GM19452 (cell line): ENCODE measurements around the gene SLC25A13.
A peak's percentile ranks its signal among the peaks of the same experiment; 100 is the strongest.

Source experiments
- ATAC-seq: cut with Tn5 transposase; IDR thresholded peaks from one replicate; pipeline ENCODE4 v1.9.1; 2021; ENCODE audit not compliant: unreplicated experiment

The SLC25A13 gene

GRCh38 chr7:96111405-96111804 lies 210.5 kb downstream of the SLC25A13 start:
- ATAC-seq, result no peak

- no peak for ATAC-seq
These were observed 216.9 kb downstream of the SLC25A13 start for GRCh38 chr7:96104984-96105383.

GRCh38 chr7:96102096-96102811 lies 219.6 kb downstream of the SLC25A13 start:
- ATAC-seq, result no peak

- ATAC-seq, result no peak
These were observed 221.2 kb downstream of the SLC25A13 start for GRCh38 chr7:96100737-96101136.

GRCh38 chr7:96097835-96098234 lies 224.1 kb downstream of the SLC25A13 start:
- no peak for ATAC-seq

DNA sequence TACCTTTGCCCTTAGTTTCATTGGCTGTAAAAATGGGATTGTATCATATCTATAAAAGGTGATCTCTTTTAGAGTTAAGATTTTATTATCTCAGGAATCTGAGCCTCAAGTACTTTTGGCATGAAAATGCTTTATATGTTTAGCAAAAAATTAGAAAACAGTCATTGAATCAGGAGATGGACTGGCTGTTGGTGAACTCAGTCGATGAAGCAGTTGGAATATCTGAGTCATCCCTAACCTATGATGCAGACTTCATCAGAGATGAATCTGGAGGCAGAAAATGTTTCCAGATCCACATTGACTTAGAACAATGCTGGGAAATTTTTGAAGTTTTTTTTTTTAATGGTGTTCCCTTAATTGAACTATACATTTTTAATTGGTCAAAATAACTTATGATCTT lies 228.5 kb downstream of the SLC25A13 start:
- ATAC-seq, result no peak

- ATAC-seq, result no peak
These were observed 231.1 kb downstream of the SLC25A13 start for GRCh38 chr7:96090756-96091155.

DNA sequence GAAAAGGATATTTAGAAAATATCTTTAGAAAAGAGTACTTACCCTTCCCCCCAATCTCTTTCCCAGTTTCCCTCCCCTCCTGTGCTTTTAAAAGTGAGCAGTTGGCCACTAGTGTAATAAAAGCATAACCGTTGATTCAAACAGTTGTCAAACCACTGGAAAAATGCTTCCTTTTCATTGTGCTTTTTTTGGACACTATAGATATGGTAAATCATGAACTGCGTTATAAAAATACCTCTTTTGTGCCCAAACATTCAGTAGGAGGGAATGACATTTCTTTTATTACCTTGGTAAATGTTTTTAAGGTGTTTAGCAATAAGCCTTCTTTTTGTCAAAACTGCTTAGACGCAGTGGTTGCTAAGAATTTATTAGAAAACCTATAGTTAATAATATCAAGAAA lies 232.4 kb downstream of the SLC25A13 start:
- ATAC-seq, result no peak

- ATAC-seq, result no peak
These were observed 233.3 kb downstream of the SLC25A13 start for GRCh38 chr7:96088579-96088978.

DNA sequence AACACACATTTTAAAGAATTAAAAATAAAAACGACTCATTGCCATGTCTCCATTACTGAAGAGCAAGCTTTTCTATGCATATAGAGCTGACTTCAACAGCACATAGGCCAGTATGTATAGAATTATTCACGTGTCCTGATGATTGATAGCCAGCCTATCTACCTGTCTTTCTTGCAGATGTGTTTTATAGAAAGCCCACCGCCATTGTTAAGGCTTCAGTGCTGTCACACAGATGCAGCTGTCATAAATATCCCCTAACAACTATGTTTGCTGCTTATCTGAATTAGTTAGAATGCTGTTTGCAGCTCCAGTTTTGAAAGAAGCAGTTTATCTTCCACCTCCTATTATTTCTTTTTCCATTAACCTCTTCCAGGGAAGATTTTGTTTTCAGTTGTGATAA lies 235.9 kb downstream of the SLC25A13 start:
- ATAC-seq, result no peak

GRCh38 chr7:96084881-96085553 lies 236.9 kb downstream of the SLC25A13 start:
- no peak for ATAC-seq

- ATAC-seq, result no peak
These were observed 241.9 kb downstream of the SLC25A13 start for GRCh38 chr7:96080027-96080426.

DNA sequence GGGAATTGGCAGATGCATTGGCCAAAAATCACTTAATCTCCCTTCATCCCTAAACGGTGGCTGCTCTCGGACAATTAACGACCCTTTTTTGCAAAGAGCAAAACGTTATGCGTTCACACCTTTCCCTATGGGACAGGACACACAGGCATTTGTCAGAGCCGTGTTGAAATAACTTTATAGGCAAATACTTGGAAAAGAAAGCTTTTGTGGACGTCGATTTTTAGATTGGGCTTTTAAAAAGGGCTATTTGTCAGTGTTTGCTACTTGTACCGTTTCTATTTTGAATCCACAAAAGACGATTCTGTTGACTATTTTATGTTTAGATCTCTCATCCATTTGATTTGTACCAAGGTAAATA lies 245.6 kb downstream of the SLC25A13 start:
- ATAC-seq, result no peak

- peak; percentile 90 for ATAC-seq
These were observed 246.2 kb downstream of the SLC25A13 start for GRCh38 chr7:96075510-96076349.

DNA sequence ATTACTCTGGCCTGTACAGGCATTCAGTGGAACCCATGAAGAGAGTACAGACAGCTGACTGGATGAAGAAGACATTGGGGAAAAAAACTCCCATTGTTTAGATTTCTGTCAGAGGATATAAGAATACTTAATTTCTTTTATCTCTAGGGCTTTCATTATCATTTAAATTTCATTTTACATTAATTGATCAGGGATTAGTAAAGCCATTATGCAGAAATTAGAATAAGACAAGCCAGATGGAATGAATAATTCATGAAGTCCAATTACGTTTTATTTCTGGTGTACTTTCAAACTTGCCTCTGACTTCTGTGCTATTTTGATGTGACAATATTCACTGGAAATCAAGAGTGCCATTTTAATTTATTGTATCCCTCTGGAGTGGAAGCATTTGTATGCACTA lies 247.0 kb downstream of the SLC25A13 start:
- no peak for ATAC-seq
